IPS-15b (cell line): ENCODE data around the gene HSD17B4.
"Not testable (repeated sequence)": the region's sequence is repeated elsewhere in the genome, so short reads cannot be mapped to it uniquely, and the experiment has no call there.

Source experiments
- H3K27me3 ChIP-seq: one replicate; pipeline ENCODE4 v1.6.1; 2013; ENCODE audit warnings: low read length; ENCODE audit not compliant: control insufficient read depth, insufficient read depth
- H3K36me3 ChIP-seq: one replicate; pipeline ENCODE4 v1.6.1; 2013; ENCODE audit warnings: low read length; ENCODE audit not compliant: control insufficient read depth, insufficient read depth
- H3K4me1 ChIP-seq: one replicate; pipeline ENCODE4 v1.6.1; 2013; ENCODE audit warnings: mild to moderate bottlenecking, low read length; ENCODE audit not compliant: control insufficient read depth, insufficient read depth
- H3K4me3 ChIP-seq: one replicate; pipeline ENCODE4 v1.5.1; 2013; ENCODE audit warnings: low read depth, low read length
- H3K9ac ChIP-seq: one replicate; pipeline ENCODE4 v1.6.1; 2013; ENCODE audit warnings: low read depth, mild to moderate bottlenecking, low read length
- H3K9me3 ChIP-seq: one replicate; pipeline ENCODE4 v1.6.1; 2013; ENCODE audit warnings: mild to moderate bottlenecking, low read length; ENCODE audit not compliant: control insufficient read depth, insufficient read depth

HSD17B4 gene

DNA sequence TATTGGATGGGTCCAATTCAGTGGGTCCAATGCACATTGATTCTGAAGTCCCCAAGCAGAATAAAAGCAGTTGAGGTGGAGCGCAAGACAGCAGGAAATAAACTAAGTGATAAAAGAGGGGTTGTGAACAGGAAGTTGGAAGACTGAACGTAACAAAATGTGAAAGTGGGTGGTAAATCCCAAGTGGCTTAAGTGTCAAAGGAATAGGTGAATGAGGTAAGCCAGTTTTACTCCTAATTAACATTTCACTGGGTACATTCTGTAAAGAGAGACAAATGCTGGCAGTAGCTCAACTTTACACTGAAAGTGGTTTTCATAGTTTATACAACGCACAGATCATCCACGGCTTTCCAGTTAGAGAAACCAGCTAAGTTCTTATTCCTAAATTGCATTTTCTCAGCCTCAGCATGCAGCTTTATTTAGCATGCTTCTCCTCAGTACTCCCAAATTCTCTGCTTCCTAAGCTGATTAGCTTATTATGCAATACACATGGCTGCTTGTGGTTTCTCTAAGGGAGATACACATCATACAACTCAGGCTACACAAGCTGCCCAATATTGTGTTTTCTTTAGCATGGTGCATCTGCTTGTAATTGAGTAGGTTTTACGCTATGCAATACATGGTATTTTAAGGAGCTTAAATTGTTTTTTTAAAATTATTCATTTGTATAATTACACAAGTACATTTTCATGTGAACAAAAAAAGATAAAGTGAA lies 34.2 kb upstream of the HSD17B4 start:
- Histone ChIP-seq H3K9me3 (no peaks in the 10 kb centered on the region), H3K36me3 (no peaks in the 10 kb centered on the region), H3K4me1 (peaks cover 4% of the 10 kb centered on the region), H3K4me3 (no peak overlapping the region), H3K27me3 (no peaks in the 10 kb centered on the region), H3K9ac (no peak overlapping the region)

DNA sequence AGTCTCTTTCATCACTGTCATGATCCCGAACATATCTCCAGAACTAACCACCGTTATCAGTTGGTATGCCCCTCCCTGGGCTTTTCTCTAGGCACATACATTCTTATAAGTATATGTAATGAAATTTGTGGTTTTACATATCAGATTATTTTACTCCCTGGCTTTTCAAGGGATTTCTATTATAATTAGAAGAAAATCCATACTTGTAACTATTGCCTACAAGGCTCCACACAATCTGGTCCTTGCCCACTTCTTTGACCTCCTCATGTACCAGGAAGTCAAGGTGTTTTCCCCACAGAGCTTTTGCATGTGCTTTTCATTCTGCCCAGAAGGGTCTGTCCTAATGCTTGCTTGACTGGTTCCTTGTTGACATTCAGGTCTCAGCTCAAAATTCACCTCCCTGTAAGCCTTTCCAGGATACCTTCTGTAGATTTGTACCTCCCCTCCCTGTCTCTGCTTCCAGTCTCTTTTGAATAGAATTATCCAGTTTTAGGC lies 33.6 kb upstream of the HSD17B4 start:
- H3K4me3 ChIP-seq, result no peak overlapping the region
- H3K9ac ChIP-seq, result no peak overlapping the region

DNA sequence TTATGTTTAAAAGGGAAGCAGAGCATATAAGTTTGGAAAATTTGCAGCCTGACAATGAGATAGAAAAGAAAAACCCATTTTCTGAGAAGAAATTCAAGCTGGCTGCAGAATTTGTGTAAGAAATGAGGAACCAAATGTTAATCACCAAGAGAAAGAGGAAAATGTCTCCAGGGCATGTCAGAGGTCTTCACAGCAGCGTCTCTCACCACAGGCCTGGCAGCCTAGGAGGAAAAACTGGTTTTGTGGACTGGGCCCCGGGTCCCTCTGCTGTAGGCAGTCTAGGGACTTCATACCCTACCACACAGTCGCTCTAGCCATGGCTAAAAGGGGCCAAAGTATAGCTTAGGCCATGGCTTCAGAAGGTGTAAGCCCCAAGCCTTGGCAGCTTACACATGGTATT lies 32.1 kb upstream of the HSD17B4 start:
- Histone ChIP-seq H3K9ac (no peak overlapping the region), H3K4me3 (no peak overlapping the region), H3K9me3 (no peaks in the 10 kb centered on the region), H3K27me3 (no peaks in the 10 kb centered on the region), H3K4me1 (peaks cover 4% of the 10 kb centered on the region), H3K36me3 (no peaks in the 10 kb centered on the region)

More for the DNA sequence above, 33.6 kb upstream of the HSD17B4 start:
- H3K36me3 ChIP-seq, result no peaks in the 10 kb centered on the region
- no peaks in the 10 kb centered on the region for H3K9me3 ChIP-seq
- no peaks in the 10 kb centered on the region for H3K27me3 ChIP-seq
- peaks cover 4% of the 10 kb centered on the region for H3K4me1 ChIP-seq

DNA sequence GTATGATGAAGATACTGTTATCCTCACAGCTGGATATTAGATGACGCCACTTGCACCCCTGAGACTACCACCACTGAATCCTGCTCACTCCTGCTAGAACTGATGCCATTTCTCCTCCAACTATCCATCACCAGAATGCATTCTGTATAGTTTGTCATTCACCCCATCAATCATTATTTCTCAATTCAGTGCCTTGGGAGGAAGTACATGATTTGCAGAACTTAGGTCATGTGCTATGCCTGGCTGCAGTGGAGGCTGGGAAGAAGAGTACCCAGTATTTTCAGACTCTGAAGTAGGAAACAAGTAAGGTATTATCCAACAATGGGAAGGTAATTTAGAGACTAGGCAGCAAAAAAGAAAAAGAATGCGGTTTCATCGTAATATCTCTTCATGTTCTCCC lies 26.2 kb upstream of the HSD17B4 start:
- Histone ChIP-seq H3K27me3 (no peaks in the 10 kb centered on the region), H3K36me3 (no peaks in the 10 kb centered on the region), H3K4me1 (no peaks in the 10 kb centered on the region), H3K9ac (no peak overlapping the region), H3K9me3 (no peaks in the 10 kb centered on the region), H3K4me3 (no peak overlapping the region)

DNA sequence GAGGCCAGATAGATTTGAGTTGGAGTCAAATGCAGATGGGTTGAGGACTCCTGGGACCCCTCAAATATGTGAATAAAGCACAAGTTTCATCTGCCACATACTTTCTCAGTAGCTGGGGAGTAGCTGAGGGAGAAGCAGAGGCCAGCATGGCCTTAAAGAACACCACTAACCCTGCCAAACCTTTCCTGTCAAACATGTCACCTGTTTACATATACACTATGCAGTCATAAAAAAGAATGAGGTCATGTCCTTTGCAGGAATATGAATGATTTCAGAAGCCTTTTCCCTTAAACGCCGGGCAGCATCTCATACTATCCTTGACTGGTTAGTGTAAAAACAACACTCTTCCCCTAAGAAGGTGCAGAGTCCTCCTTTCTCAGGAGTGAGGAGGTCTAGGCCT lies 25.2 kb upstream of the HSD17B4 start:
- Histone ChIP-seq H3K9me3 (no peaks in the 10 kb centered on the region), H3K4me1 (no peaks in the 10 kb centered on the region), H3K4me3 (no peak overlapping the region), H3K27me3 (no peaks in the 10 kb centered on the region), H3K9ac (no peak overlapping the region), H3K36me3 (no peaks in the 10 kb centered on the region)

DNA sequence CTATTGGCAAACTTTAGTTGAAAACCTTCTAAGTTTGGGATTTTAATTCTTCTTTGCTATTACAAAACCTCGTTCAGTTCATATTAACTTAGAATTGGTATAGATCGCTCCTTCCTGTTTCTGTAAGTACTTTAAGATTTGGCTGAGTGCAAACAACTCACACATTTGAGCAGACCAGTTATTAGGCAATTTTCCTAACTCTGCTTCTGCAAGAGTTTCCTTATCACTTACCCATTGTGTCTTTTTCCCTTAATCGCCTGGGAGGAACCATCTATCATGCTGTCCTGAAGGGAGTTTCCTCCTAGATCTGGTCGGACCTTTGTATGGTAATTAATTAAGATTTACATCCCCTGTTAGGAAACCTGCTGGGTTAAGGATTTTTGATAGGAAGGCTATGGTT lies 24.7 kb upstream of the HSD17B4 start:
- not testable (repeated sequence) for H3K4me3 ChIP-seq, H3K36me3 ChIP-seq, H3K9me3 ChIP-seq, H3K27me3 ChIP-seq, H3K9ac ChIP-seq, H3K4me1 ChIP-seq

DNA sequence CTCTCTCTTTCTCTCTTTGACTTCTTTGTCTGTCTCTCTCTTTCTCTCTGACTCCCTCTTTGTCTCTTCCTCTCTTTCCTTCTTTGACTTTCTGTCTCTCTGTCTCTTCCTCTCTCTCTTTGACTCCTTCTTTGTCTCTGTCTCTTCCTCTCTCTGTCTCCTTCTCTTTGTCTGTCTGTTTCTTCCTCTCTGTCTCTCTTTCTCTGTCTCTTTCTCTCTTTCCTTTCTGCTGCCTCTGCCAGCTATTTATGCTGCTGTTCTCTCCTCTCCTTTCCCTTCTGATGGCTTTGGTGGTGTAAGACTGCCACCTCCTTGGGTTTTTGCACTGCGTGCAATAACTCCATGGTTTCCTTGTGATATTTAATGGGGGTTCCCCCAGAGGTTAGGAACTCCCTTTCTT lies 24.1 kb upstream of the HSD17B4 start:
- H3K9me3 ChIP-seq, H3K36me3 ChIP-seq, H3K4me3 ChIP-seq, H3K4me1 ChIP-seq, H3K27me3 ChIP-seq, H3K9ac ChIP-seq: not testable (repeated sequence)

DNA sequence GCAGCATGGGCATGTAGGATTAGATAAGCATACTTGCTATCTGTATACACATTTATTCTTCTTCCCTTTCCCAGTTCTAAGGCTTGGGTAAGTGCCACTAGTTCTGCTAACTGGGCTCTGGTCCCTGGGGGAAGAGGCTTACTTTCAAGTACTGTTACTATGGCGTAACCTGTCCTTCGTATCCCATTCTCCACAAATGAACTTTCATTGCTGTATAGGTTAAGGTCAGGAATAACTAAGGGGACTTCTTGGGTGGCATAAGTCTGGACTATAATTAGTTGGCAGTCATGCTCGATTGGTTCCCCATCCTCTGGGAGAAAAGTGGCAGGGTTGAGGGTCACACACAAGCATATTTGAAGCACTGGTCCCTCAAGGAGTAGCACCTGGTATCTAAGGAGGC lies 23.7 kb upstream of the HSD17B4 start:
- H3K27me3 ChIP-seq, H3K4me1 ChIP-seq, H3K9ac ChIP-seq, H3K4me3 ChIP-seq, H3K9me3 ChIP-seq, H3K36me3 ChIP-seq: not testable (repeated sequence)

DNA sequence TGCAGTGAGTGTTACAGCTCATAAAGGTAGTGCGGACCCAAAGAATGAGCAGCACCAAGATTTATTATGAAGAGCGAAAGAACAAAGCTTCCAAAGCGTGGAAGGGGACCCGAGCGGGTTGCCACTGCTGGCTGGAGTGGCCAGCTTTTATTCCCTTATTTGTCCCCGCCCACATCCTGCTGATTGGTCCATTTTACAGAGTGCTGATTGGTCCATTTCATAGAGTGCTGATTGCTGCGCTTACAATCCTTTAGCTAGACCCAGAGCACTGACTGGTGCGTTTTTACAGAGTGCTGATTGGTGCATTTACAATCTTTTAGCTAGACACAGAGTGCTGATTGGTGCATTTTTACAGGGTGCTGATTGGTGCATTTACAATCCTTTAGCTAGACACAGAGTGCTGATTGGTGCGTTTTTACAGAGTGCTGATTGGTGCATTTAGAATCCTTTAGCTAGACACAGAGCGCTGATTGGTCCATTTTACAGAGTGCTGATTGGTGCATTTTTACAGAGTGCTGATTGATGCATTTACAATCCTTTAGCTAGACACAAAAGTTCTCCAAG lies 19.5 kb upstream of the HSD17B4 start:
- not testable (repeated sequence) for H3K9ac ChIP-seq, H3K4me1 ChIP-seq, H3K4me3 ChIP-seq, H3K36me3 ChIP-seq, H3K27me3 ChIP-seq, H3K9me3 ChIP-seq

DNA sequence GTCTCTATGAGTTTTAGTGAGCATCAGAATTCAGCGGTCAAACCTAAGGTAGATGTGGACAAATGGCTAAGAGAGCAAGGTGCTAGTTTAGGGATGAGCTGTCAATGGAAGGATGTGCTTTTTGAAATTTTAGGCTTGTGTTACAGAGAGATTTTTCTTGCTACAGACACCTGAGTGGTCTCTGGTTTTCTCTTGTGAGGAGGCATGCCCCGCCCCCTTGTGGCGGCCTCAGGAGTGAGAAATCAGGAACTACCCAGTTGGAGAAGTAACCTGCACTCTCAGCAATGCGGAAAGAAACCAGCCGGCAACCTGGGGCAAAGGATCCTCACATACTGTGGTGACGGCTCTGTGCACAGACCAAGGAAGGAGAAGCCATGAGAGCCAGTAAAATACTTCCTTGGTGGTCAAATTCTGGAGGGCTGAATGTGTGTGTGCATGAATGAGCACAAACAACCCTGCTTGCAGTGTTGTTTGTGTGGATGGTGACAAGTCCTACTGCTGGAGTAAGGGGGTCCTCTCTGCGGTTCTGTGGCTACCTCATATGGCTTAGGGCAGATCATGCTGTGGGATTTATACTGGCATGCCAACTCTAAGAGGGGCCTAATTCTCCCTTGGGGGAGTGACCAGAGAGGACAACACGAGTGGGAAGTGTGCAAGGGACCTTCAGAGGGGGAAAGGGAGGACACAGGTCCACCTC lies 16.7 kb upstream of the HSD17B4 start:
- Histone ChIP-seq H3K9me3 (no peaks in the 10 kb centered on the region), H3K36me3 (no peaks in the 10 kb centered on the region), H3K4me3 (no peak overlapping the region), H3K9ac (no peak overlapping the region), H3K4me1 (no peaks in the 10 kb centered on the region), H3K27me3 (no peaks in the 10 kb centered on the region)

DNA sequence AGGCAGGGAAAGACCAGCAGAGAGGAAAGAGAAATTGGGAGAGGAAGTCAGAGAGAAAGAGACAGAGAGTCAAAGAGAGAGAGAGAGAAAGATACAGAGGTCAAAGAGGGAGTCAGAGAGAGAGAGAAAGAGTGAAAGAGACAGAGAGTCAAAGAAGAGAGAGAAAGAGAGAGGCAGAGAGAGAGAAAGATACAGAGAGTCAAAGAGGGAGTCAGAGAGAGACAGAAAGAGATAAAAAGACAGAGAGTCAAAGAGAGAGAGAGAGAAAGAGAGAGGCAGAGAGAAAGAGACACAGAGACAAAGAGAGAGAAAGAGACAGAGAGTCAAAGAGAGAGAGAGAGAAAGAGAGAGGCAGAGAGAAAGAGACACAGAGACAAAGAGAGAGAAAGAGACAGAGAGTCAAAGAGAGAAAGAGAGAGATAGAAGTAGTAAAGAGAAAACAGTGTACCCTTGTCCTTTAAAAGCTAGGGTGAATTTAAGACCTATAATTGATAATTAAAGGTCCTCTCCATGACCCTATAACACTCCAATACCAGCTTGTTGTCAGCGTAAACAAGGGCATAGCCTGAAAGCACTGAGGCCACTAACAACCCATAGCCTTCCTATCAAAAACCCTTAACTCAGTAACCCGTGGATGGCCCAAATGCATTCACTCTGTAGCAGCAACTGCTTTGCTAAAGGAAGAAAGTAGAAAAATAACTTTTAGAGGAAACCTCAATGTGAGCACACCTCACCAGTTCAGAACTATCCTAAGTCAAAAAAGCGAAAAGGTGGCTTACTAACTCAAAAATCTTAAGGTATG lies 14.3 kb upstream of the HSD17B4 start:
- not testable (repeated sequence) for H3K36me3 ChIP-seq, H3K27me3 ChIP-seq, H3K9ac ChIP-seq, H3K9me3 ChIP-seq, H3K4me3 ChIP-seq, H3K4me1 ChIP-seq
